HepG2 (cell line): ENCODE measurements around the gene CNTFR. TPM values are rescaled to one million over a fixed set of nuclear protein-coding genes. Genes with fewer than 3 reads are reported as not detected.

Experiments used
- AGO2 ChIP-seq: fragments of 200-400 bp; formaldehyde crosslinking; optimal IDR thresholded peaks from 2 replicates; pipeline ENCODE3; 2017; ENCODE audit warnings: mild to moderate bottlenecking, low read depth, low read length, moderate library complexity
- BCL6 ChIP-seq: IDR thresholded peaks from 2 replicates; pipeline ENCODE4 v1.6.1; 2016; ENCODE audit warnings: missing genetic modification reagents, missing compliant biosample characterization
- CEBPG ChIP-seq: IDR thresholded peaks from 2 replicates; pipeline ENCODE4 v1.6.1; 2016
- DMAP1 ChIP-seq: IDR thresholded peaks from 2 replicates; pipeline ENCODE4 v1.6.1; 2016
- ELF1 ChIP-seq: sonication (generic); formaldehyde crosslinking; IDR thresholded peaks from 2 replicates; pipeline ENCODE4 v1.4.0; 2020; ENCODE audit warnings: missing genetic modification reagents
- FOXA1 ChIP-seq, 2 experiments: fragments of 450-650 bp in 1 of 2; sonication (generic) in 1 of 2; formaldehyde crosslinking in 1 of 2; IDR thresholded peaks; 2 replicates each; pipeline versions ENCODE4 v1.4.0 to v1.6.1; 2016 to 2020; ENCODE audit warnings: missing genetic modification reagents in 1 of 2
- FOXA3 ChIP-seq: IDR thresholded peaks from 2 replicates; pipeline ENCODE4 v1.6.1; 2016; ENCODE audit warnings: missing genetic modification reagents, missing compliant biosample characterization
- GPN1 ChIP-seq: sonication (generic); formaldehyde crosslinking; IDR thresholded peaks from 2 replicates; pipeline ENCODE4 v1.5.1; 2020; ENCODE audit warnings: missing genetic modification reagents, borderline replicate concordance
- IRF2 ChIP-seq: IDR thresholded peaks from 2 replicates; pipeline ENCODE4 v1.6.1; 2018; ENCODE audit warnings: missing genetic modification reagents, missing compliant biosample characterization
- MAFF ChIP-seq: IDR thresholded peaks from 2 replicates; pipeline ENCODE4 v1.6.1; 2011; ENCODE audit warnings: low read depth, low read length, improper control_type of control experiment
- MZF1 ChIP-seq: sonication (generic); formaldehyde crosslinking; IDR thresholded peaks from 2 replicates; pipeline ENCODE4 v1.8.1; 2023; ENCODE audit warnings: mild to moderate bottlenecking, missing genetic modification reagents, borderline replicate concordance
- PCBP1 ChIP-seq: fragments of 200-400 bp; formaldehyde crosslinking; IDR thresholded peaks from 2 replicates; pipeline ENCODE4 v1.6.1; 2017; ENCODE audit warnings: mild to moderate bottlenecking, low read depth, low read length, borderline replicate concordance
- POGZ ChIP-seq: sonication (generic); formaldehyde crosslinking; IDR thresholded peaks from 2 replicates; pipeline ENCODE4 v1.4.0; 2020; ENCODE audit warnings: mild to moderate bottlenecking, missing genetic modification reagents
- RAD51 ChIP-seq: fragments of 450-650 bp; IDR thresholded peaks from 2 replicates; pipeline ENCODE4 v1.6.1; 2016; ENCODE audit warnings: borderline replicate concordance
- RARG ChIP-seq: sonication (generic); formaldehyde crosslinking; IDR thresholded peaks from 2 replicates; pipeline ENCODE4 v1.4.0; 2020; ENCODE audit warnings: low read depth, mild to moderate bottlenecking, missing genetic modification reagents
- RBM39 ChIP-seq: fragments of 200-400 bp; formaldehyde crosslinking; IDR thresholded peaks from one replicate; pipeline ENCODE4 v1.6.1; 2018; ENCODE audit warnings: antibody characterized with exemption, mild to moderate bottlenecking, low read depth, low read length; ENCODE audit not compliant: poor library complexity, severe bottlenecking
- SAP130 ChIP-seq: IDR thresholded peaks from 2 replicates; pipeline ENCODE4 v1.6.1; 2016; ENCODE audit warnings: low read depth
- STAG1 ChIP-seq: sonication (generic); formaldehyde crosslinking; IDR thresholded peaks from 2 replicates; pipeline ENCODE4 v1.4.0; 2020; ENCODE audit warnings: missing genetic modification reagents
- TFDP1 ChIP-seq: IDR thresholded peaks from 2 replicates; pipeline ENCODE4 v1.6.1; 2016; ENCODE audit warnings: missing compliant biosample characterization, missing genetic modification reagents, borderline replicate concordance
- THRA ChIP-seq: sonication (generic); formaldehyde crosslinking; IDR thresholded peaks from 2 replicates; pipeline ENCODE4 v1.4.0; 2020; ENCODE audit warnings: missing genetic modification reagents, borderline replicate concordance
- UBTF ChIP-seq: sonication (generic); formaldehyde crosslinking; IDR thresholded peaks from 2 replicates; pipeline ENCODE4 v1.4.0; 2020; ENCODE audit warnings: mild to moderate bottlenecking, missing genetic modification reagents
- ZFX ChIP-seq: sonication (generic); formaldehyde crosslinking; IDR thresholded peaks from 2 replicates; pipeline ENCODE4 v1.4.0; 2020; ENCODE audit warnings: mild to moderate bottlenecking, low read depth, missing genetic modification reagents, moderate library complexity
- ZNF335 ChIP-seq: sonication (generic); formaldehyde crosslinking; IDR thresholded peaks from 2 replicates; pipeline ENCODE4 v1.4.0; 2020; ENCODE audit warnings: missing genetic modification reagents
- ZNF34 ChIP-seq: sonication (generic); formaldehyde crosslinking; IDR thresholded peaks from 2 replicates; pipeline ENCODE4 v1.4.0; 2020; ENCODE audit warnings: mild to moderate bottlenecking, missing genetic modification reagents, borderline replicate concordance
- ZNF414 ChIP-seq: sonication (generic); formaldehyde crosslinking; IDR thresholded peaks from 2 replicates; pipeline ENCODE4 v1.5.0; 2020; ENCODE audit warnings: missing genetic modification reagents
- ZNF550 ChIP-seq: sonication (generic); formaldehyde crosslinking; IDR thresholded peaks from 2 replicates; pipeline ENCODE4 v1.4.0; 2020; ENCODE audit warnings: mild to moderate bottlenecking, missing genetic modification reagents, borderline replicate concordance
- polyA plus RNA-seq, 8 experiments: library from polyadenylated mRNA; depleted of rRNA in 3 of 8; stranded (reverse) in 7 of 8; unstranded in 1 of 8; fragments of >200 nt; fragmentation: Illumina TruSeq in 4 of 8; extraction: Trizol in 4 of 8; gene quantifications; 2 replicates each; pipeline versions ENCODE4 v1.2.1 to v1.2.3, GENCODE V29; 2011 to 2016; ENCODE audit warnings: low read depth in 4 of 8, missing spikeins in 1 of 8, mixed read lengths in 1 of 8; ENCODE audit not compliant: insufficient read depth in 1 of 8
- total RNA-seq, 5 experiments: library from RNA; depleted of rRNA; stranded (reverse); fragments of >200 nt; fragmentation: Illumina TruSeq; extraction: Trizol; gene quantifications; 2 replicates each; pipeline ENCODE4 v1.2.3, GENCODE V29; 2016; ENCODE audit warnings: low read depth in 1 of 5

Gene CNTFR
- total and polyA plus RNA-seq, 2 of the 13 experiments (the other 11 are each of a cell fraction or from before 2014, with no cell fraction given), result not detected

- no peak for TF ChIP-seq UBTF (CRISPR knock-in tag)
- TF ChIP-seq ZFX, result peak; percentile 78
- no peak for TF ChIP-seq GPN1 (CRISPR knock-in tag)
- TF ChIP-seq RAD51, result no peak
- no peak for TF ChIP-seq AGO2
- 0 out of 2 replicates have a peak, but pooled peaks have one; percentile 28 for TF ChIP-seq CEBPG (CRISPR knock-in tag)
- TF ChIP-seq ZNF335 (CRISPR knock-in tag), result peak; percentile 34; the same call in 1 of the 2 replicates
- TF ChIP-seq DMAP1 (CRISPR knock-in tag), result peak; percentile 32; the same call in 1 of the 2 replicates
- no peak for TF ChIP-seq RBM39
- peak; percentile 79 for TF ChIP-seq ELF1 (CRISPR knock-in tag)
- no peak for TF ChIP-seq ZNF550
- no peak for TF ChIP-seq MAFF
- no peak for TF ChIP-seq FOXA3 (CRISPR knock-in tag)
- no peak for TF ChIP-seq RARG (CRISPR knock-in tag)
- TF ChIP-seq ZNF34 (CRISPR knock-in tag), result no peak
- TF ChIP-seq PCBP1, result no peak
- no peak for TF ChIP-seq BCL6 (CRISPR knock-in tag)
- TF ChIP-seq THRA (CRISPR knock-in tag), result no peak
- no peak for TF ChIP-seq ZNF414 (CRISPR knock-in tag)
- peak; percentile 76 for TF ChIP-seq POGZ (CRISPR knock-in tag)
- TF ChIP-seq TFDP1 (CRISPR knock-in tag), result peak; percentile 42; the same call in 1 of the 2 replicates
- TF ChIP-seq SAP130 (CRISPR knock-in tag), result peak; percentile 95
- no peak for TF ChIP-seq STAG1 (CRISPR knock-in tag)
- no peak for TF ChIP-seq MZF1 (CRISPR knock-in tag)
- TF ChIP-seq IRF2 (CRISPR knock-in tag), result no peak
- no peak for TF ChIP-seq FOXA1 (IDR thresholded peaks at IDR 0.05)
- 0 out of 2 replicates have a peak, but pooled peaks have one; percentile 7 for TF ChIP-seq FOXA1 (CRISPR knock-in tag; IDR thresholded peaks at IDR 0.05)
These were observed 30.8 kb upstream of the CNTFR start, which contains the start of gene DCTN3 (continued) for GRCh38 chr9:34620061-34620994.
